Measurements from ENCODE around the gene AIFM1. TPM values are rescaled to one million over a fixed set of nuclear protein-coding genes. Genes with fewer than 3 reads are reported as not detected.

AIFM1 gene
- polyA plus RNA-seq, 2 of the 4 experiments (the other 2 are of a cell fraction), result 90.2 to 103 TPM

DNA sequence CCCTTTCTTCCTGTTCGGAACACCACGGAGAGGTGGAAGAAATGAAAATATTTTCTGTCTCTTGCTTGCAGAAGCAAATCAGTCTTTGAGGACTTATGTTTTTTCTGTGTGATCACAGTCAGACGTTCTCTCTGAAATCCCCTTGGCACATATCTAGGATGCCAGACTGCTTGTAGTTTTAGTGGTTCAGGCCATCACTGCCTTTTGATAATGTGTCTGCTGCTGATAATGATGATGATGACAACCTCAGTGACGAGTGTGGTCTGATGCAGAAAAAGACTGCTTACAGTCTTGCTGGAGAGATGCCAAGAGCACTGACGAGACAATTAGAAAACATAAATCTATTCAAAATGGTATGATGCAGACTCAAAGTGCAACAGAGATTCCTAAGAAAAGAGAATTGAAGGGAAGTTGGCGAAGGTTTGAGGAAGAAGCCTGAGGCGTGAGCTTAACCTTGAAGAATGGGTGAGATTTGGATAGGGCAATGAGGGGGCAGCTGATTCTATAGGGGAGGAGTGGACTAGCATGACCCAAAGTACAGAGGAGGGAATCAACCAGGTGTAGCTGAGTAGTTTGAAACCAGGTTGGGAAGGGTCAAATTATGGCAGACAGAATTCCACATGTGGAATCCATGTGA, 14.1 kb upstream of the AIFM1 start:
- ATAC-seq (no peak), DNase-seq (ENCODE audit: low read depth in 1 of 2, low spot score in 1 of 2) (no peak), FAIRE-seq (peak; percentile 51)
- H3K4me1 ChIP-seq, result peaks cover 5% of the 10 kb centered on the region; the same call in 1 of the 3 replicates
- POLR2A ChIA-PET, result no interaction called here
- CTCF ChIA-PET, result interaction anchor here (1.1 to 1.5 kb wide), 4 partner anchors 9 to 119 kb away, joined by 3 to 6 read pairs (median 4); no protein-coding TSS in a partner anchor
- TF ChIP-seq RAD21 (conservative IDR thresholded peaks at IDR 0.05 in 1 of 2, IDR thresholded peaks at IDR 0.05 in 1 of 2) (no peak), TFCP2L1 (CRISPR knock-in tag; IDR thresholded peaks at IDR 0.05) (no peak), PHF8 (IDR thresholded peaks at IDR 0.05; ENCODE audit: borderline replicate concordance, low read depth) (no peak), KDM1A (IDR thresholded peaks at IDR 0.05; ENCODE audit: low read depth) (no peak), JUN (IDR thresholded peaks at IDR 0.05) (no peak), NR3C1 (IDR thresholded peaks at IDR 0.05) (no peak), SREBF2 (IDR thresholded peaks at IDR 0.05) (no peak), NFE2L2 (conservative IDR thresholded peaks at IDR 0.05; ENCODE audit: low read length) (no peak), ZNF302 (CRISPR knock-in tag; IDR thresholded peaks at IDR 0.05) (no peak), SMC3 (IDR thresholded peaks at IDR 0.05) (no peak), MAX (IDR thresholded peaks at IDR 0.05) (no peak), FOSB (CRISPR knock-in tag; IDR thresholded peaks at IDR 0.05) (no peak), GATA3 (IDR thresholded peaks at IDR 0.05; ENCODE audit: borderline replicate concordance) (no peak), EHMT2 (IDR thresholded peaks at IDR 0.05; ENCODE audit: low read depth) (no peak), RCOR1 (IDR thresholded peaks at IDR 0.05; ENCODE audit: low read depth, low read length) (no peak)
- TF ChIP-seq, protein P1, sequence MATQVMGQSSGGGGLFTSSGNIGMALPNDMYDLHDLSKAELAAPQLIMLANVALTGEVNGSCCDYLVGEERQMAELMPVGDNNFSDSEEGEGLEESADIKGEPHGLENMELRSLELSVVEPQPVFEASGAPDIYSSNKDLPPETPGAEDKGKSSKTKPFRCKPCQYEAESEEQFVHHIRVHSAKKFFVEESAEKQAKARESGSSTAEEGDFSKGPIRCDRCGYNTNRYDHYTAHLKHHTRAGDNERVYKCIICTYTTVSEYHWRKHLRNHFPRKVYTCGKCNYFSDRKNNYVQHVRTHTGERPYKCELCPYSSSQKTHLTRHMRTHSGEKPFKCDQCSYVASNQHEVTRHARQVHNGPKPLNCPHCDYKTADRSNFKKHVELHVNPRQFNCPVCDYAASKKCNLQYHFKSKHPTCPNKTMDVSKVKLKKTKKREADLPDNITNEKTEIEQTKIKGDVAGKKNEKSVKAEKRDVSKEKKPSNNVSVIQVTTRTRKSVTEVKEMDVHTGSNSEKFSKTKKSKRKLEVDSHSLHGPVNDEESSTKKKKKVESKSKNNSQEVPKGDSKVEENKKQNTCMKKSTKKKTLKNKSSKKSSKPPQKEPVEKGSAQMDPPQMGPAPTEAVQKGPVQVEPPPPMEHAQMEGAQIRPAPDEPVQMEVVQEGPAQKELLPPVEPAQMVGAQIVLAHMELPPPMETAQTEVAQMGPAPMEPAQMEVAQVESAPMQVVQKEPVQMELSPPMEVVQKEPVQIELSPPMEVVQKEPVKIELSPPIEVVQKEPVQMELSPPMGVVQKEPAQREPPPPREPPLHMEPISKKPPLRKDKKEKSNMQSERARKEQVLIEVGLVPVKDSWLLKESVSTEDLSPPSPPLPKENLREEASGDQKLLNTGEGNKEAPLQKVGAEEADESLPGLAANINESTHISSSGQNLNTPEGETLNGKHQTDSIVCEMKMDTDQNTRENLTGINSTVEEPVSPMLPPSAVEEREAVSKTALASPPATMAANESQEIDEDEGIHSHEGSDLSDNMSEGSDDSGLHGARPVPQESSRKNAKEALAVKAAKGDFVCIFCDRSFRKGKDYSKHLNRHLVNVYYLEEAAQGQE (IDR thresholded peaks at IDR 0.05), result no peak
- TF ChIP-seq, protein P2, sequence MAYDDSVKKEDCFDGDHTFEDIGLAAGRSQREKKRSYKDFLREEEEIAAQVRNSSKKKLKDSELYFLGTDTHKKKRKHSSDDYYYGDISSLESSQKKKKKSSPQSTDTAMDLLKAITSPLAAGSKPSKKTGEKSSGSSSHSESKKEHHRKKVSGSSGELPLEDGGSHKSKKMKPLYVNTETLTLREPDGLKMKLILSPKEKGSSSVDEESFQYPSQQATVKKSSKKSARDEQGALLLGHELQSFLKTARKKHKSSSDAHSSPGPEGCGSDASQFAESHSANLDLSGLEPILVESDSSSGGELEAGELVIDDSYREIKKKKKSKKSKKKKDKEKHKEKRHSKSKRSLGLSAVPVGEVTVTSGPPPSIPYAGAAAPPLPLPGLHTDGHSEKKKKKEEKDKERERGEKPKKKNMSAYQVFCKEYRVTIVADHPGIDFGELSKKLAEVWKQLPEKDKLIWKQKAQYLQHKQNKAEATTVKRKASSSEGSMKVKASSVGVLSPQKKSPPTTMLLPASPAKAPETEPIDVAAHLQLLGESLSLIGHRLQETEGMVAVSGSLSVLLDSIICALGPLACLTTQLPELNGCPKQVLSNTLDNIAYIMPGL (CRISPR knock-in tag; IDR thresholded peaks at IDR 0.05; ENCODE audit: borderline replicate concordance), result no peak
- TF ChIP-seq, protein P3, sequence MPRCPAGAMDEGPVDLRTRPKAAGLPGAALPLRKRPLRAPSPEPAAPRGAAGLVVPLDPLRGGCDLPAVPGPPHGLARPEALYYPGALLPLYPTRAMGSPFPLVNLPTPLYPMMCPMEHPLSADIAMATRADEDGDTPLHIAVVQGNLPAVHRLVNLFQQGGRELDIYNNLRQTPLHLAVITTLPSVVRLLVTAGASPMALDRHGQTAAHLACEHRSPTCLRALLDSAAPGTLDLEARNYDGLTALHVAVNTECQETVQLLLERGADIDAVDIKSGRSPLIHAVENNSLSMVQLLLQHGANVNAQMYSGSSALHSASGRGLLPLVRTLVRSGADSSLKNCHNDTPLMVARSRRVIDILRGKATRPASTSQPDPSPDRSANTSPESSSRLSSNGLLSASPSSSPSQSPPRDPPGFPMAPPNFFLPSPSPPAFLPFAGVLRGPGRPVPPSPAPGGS (IDR thresholded peaks at IDR 0.05), result no peak
- no peak overlapping the region for H3K27ac ChIP-seq
- H3K4me2 ChIP-seq, result no peak overlapping the region
- WGBS (ENCODE audit: missing lambda C conversion rate), result 70% methylated on average over 7 of the region's 7 CpGs
- H3K9me3 ChIP-seq, result no peaks in the 10 kb centered on the region
- no peak overlapping the region for H3K4me3 ChIP-seq

- ATAC-seq (no peak), DNase-seq (ENCODE audit: low read depth in 1 of 2, low spot score in 1 of 2) (no peak), FAIRE-seq (no peak)
- no peak for TF ChIP-seq POLR2AphosphoS2 (conservative IDR thresholded peaks at IDR 0.05; ENCODE audit: low read length)
- no peak for TF ChIP-seq CBX8 (IDR thresholded peaks at IDR 0.05)
- no peak for TF ChIP-seq EHF (CRISPR knock-in tag; IDR thresholded peaks at IDR 0.05)
- no peak for TF ChIP-seq MYC (IDR thresholded peaks at IDR 0.05; ENCODE audit: borderline replicate concordance, low read length)
- TF ChIP-seq ZSCAN20 (CRISPR knock-in tag; IDR thresholded peaks at IDR 0.05), result no peak
- no peak for TF ChIP-seq RCOR1 (IDR thresholded peaks at IDR 0.05; ENCODE audit: low read depth, low read length)
- TF ChIP-seq JUNB (IDR thresholded peaks at IDR 0.05), result no peak
- no peak for TF ChIP-seq E2F6 (IDR thresholded peaks at IDR 0.05; ENCODE audit: borderline replicate concordance, low read depth)
- no peak for TF ChIP-seq NR3C1 (IDR thresholded peaks at IDR 0.05)
- H3K4me1 ChIP-seq, result peaks cover 9% of the 10 kb centered on the region; the same call in 2 of the 3 replicates
- CTCF ChIA-PET, result interaction anchor here (0.9 to 1.5 kb wide), 4 partner anchors 13 to 119 kb away, joined by 3 to 4 read pairs (median 3); no protein-coding TSS in a partner anchor
- no peak overlapping the region for H3K4me2 ChIP-seq
- 83% methylated on average over 4 of the region's 5 CpGs for WGBS (ENCODE audit: missing lambda C conversion rate)
- no peaks in the 10 kb centered on the region for H3K9me3 ChIP-seq
- no peak overlapping the region for H3K4me3 ChIP-seq
- POLR2A ChIA-PET, result no interaction called here
- H3K27ac ChIP-seq, result no peak overlapping the region
Measured at GRCh38 chrX:130179170-130179569, 13.5 kb upstream of the AIFM1 start.

Measured in A549 (cell line).